ENCODE results near the gene RTN4R.

- TF ChIP-seq CTCF (IDR thresholded peaks at IDR 0.05 in 2 of 3, conservative IDR thresholded peaks at IDR 0.05 in 1 of 3; ENCODE audit: borderline replicate concordance in 1 of 3, insufficient read depth in 1 of 3, low read depth in 2 of 3, low read length in 2 of 3), result no peak
- TF ChIP-seq POLR2A (IDR thresholded peaks at IDR 0.05; ENCODE audit: borderline replicate concordance, extremely low read depth, insufficient read depth, insufficient read length), result no peak
- no peak for TF ChIP-seq ZNF274 (IDR thresholded peaks at IDR 0.05; ENCODE audit: low read depth, low read length)
- TF ChIP-seq EZH2 (IDR thresholded peaks at IDR 0.05), result no peak
- no peak for TF ChIP-seq POLR2AphosphoS5 (IDR thresholded peaks at IDR 0.05; ENCODE audit: low read depth, low read length)
- TF ChIP-seq YY1 (IDR thresholded peaks at IDR 0.05; ENCODE audit: extremely low read depth, insufficient replicate concordance, low read depth, low read length), result no peak
- TF ChIP-seq ZFX (IDR thresholded peaks at IDR 0.05), result no peak
- no peak for TF ChIP-seq REST (IDR thresholded peaks at IDR 0.05; ENCODE audit: low read depth)
- no peak for TF ChIP-seq EGR1 (IDR thresholded peaks at IDR 0.05; ENCODE audit: low read depth)
Measured at GRCh38 chr22:20210473-20211059, 57.6 kb downstream of the RTN4R start.

Data from HCT116 (cell line).